GM21576 (cell line): Measurements from ENCODE around the gene GNG3.
"Not testable (repeated sequence)": the region's sequence is repeated elsewhere in the genome, so short reads cannot be mapped to it uniquely, and the experiment has no call there.

Experiments used
- ATAC-seq: cut with Tn5 transposase; IDR thresholded peaks from one replicate; pipeline ENCODE4 v1.9.1; 2021; ENCODE audit warnings: mild to moderate bottlenecking, moderate library complexity; ENCODE audit not compliant: unreplicated experiment

Gene GNG3

DNA sequence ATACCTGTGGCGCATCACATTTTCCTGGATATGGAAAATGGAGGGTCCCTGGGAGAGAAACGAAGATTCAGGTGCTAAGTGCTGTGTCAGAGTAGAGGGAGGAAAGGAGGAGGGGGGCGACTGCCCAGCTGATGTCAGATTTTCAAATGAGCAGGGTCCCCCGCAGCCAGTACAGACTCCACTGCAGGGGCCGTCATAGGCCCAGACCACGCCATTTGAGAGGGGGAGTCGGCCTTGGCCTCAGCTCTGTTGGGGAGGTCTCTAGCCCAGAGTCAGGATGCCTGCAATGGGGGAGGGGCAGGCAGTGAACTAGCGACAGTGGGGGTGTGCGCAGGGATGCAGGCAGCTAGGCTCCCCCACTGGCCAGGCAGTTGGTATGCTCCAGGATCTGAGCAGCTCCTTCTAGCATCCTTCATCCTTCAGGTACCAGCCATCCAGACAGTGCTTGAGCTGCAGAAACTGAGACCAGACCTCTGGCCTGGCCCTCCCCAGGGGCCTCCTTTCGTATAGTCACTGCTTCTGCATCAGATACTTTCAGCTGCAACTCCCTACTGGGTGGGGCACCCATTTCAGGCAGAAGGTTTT lies at the start of gene GNG3, which contains the start of gene BSCL2:
GNG3 (plus strand) TSS at position 400 of the 585 bp plus-strand sequence. CDS start 620 bp downstream, outside the sequence.
BSCL2 (minus strand) TSS at position 148 of the 585 bp plus-strand sequence. CDS start 229 bp downstream, outside the sequence.
- ATAC-seq, result no peak

DNA sequence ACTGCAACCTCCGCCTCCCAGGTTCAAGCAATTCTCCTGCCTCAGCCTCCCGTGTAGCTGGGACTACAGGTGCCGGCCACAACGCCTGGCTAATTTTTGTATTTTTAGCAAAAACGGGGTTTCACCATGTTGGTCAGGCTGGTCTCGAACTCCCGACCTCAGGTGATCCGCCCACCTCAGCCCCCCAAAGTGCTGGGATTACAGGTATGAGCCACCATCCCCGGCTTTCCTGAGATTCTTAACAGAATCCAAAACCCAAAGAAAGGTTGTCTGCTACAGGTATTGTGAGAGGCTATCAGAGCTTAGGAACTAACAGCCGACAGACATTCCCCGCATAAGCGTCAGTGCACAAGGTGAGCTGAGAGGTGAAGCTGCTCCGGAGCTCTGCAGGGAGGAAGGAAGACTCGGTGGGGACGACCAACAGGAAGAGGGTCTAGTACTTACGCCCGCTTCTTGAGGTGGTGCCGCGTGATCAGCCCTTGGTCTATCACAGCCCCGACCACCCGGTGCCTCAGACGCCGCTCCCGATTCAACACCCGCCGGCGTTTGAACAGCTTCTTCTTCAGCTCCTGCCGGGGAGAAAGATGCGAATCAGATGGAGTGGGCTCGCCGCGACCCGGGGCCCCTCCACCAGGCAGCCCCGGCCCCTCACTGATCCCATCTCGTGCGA lies 42.9 kb upstream of the GNG3 start:
- peak; percentile 30 for ATAC-seq

DNA sequence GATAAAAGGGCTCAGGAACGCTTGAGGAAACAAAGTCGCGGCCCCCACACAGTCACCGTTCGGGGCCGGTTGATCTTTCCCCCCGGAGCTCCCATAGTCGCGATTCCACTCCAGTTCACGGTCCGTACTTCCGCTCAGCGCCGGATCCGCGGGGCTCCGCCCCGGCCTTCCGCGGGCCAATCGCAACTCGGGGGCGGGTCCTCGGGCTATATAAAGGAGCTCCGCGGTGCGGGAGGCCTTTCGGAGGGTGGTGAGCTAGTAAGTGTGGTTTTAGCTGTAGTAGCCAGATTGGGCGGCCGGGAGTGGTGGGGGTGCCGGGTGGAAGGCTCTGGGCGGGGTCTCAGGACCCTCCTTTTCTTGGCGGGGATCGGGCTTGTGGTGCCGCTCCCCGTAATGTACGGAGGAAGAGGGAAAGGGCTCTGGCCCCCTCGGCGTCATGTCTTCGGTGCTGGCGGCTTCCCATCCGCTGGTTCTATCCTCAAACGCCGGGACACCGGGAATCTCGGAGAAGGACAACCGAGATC lies 42.3 kb upstream of the GNG3 start, which contains the start of the genes C11orf98 and CSKMT:
C11orf98 (minus strand) TSS at position 136 of the 524 bp plus-strand sequence; CDS start at position 95, 41 bp downstream.
CSKMT (plus strand) TSS at position 238 of the 524 bp plus-strand sequence. CDS start 568 bp downstream, outside the sequence.
- ATAC-seq, result peak; percentile 60

DNA sequence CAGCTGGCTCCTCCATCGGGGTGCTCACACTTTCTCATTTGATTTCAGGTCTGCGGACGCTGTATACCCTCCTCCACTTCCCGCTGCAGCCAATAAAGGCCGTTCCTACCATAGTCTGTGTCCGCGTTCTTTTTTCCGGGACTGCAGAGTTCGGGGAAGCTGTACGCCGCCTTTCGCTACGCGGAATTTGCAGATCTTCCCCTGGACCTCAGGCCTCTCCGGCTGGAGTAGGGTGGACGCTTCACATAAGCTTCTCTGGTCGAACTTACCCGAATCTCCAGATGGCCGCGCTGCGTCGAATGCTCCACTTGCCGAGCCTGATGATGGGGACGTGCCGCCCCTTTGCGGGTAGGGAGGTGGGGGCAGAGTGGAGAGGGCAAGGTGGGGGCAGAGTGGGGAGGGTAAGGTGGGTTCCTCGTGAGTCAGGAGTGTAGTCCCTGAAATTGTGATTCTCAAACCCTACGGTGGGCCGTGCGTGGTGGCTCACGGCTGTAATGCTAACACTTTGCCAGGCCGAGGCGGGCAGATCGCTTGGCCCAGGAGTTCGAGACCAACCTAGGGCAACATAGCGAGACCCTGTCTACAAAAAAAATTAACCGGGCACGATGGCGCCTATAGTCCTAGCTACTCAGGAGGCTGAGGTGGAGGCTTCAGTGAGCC lies 41.7 kb upstream of the GNG3 start:
- ATAC-seq, result peak; percentile 28

DNA sequence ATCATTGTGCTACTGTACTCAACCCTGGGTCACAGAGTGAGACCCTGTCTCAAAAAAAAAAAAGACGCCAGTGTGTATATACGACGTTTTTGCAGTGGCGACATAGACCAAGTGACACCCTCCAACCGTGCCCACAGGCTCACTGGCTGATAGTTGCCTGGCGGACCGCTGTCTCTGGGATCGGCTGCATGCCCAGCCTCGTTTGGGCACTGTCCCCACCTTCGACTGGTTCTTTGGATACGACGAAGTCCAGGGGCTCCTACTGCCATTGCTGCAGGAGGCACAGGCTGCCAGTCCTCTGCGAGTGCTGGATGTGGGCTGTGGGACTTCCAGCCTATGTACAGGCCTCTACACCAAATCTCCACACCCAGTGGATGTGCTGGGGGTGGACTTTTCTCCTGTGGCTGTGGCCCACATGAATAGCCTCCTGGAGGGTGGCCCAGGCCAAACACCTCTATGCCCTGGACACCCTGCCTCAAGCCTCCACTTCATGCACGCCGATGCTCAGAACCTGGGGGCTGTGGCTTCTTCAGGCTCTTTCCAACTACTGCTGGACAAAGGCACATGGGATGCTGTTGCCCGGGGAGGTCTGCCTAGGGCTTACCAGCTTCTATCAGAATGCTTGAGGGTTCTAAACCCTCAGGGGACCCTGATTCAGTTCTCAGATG lies 41.1 kb upstream of the GNG3 start:
- no peak for ATAC-seq

DNA sequence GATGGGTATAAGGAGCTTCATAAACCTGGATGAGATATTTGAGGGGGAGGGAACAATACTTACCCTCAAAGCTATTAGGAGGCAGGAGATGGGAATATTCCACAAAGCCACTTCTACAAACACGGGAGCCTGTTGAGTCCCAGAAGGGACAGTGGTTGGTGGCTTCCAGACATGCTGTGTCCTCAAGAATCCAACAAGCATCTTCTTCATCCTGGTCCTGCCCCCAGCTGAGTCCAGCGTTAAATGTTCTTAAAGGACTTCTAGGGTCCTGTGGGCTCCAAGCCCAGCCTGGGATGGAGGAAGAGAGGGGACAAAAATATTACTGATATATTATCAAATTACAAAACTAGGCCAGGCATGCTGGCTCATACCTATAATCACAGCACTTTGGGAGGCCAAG lies 40.0 kb upstream of the GNG3 start:
- no peak for ATAC-seq

DNA sequence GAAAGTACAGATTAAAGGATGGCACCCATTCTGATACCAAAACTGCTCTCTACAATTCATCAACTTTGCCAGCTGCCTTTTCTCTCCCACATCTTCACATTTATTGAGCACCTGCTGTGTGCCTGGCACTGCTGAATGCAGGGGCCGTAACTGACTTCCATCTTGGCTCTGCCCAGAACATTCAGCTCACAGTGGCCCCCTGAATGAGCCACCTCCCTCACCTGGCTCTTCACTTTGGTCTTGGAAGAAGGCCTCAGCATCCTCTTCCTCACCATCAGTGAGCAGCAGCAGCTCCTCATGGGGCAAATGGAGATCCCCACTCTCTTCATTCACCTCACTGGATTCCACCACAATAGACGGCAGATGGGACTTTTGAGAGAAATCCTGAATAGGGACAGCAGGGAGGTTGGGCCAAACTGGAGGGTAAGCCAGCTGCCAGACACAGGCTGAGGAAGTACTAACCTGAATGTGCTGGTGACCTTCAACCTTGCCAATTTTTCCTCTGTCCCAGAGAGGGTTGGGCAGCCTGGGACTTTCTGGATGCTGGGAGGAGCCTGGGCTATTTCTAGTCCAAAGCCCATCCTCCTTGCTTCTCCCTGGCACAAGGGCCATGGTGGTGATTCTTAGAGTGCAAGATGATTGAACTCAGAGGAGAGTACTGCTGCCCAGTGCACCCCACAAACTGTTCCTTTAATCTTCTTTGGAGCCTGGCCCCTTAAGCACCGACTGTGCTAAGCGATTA lies 37.9 kb upstream of the GNG3 start:
- ATAC-seq, result no peak

DNA sequence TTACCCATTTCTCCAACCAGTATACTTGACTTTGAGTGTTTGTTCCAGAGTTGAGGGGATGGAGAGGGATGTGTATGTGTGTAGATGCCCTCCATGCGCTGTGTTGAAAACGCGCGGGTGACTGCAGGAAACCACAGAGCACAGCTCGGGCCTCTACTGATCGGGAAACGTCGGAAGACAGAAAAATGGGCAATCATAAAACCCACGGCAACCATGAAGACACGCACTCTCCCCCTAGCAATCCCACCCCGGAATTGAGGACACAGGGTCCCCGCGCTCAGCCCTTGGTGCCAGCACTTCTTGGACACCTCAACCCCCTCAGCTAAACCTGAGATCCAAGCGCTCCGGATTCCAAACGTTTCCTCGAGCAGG lies 36.3 kb upstream of the GNG3 start:
- ATAC-seq, result no peak

DNA sequence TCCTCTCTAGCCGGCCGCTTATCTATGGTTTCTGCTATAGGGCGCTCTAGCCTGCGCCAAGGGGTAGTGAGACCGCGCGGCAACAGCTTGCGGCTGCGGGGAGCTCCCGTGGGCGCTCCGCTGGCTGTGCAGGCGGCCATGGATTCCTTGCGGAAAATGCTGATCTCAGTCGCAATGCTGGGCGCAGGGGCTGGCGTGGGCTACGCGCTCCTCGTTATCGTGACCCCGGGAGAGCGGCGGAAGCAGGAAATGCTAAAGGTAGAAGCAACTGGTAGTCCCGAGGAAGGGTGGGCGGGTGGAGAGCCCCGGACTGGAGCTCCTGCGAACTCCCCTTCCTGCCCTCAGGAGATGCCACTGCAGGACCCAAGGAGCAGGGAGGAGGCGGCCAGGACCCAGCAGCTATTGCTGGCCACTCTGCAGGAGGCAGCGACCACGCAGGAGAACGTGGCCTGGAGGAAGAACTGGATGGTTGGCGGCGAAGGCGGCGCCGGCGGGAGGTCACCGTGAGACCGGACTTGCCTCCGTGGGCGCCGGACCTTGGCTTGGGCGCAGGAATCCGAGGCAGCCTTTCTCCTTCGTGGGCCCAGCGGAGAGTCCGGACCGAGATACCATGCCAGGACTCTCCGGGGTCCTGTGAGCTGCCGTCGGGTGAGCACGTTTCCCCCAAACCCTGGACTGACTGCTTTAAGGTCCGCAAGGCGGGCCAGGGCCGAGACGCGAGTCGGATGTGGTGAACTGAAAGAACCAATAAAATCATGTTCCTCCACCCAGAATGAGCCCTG lies 35.7 kb upstream of the GNG3 start, which contains the start of the genes LBHD1 and UQCC3:
LBHD1 (minus strand) TSS at position 660 of the 782 bp plus-strand sequence. CDS start 2,236 bp downstream, outside the sequence.
UQCC3 (plus strand) TSS at position 66 of the 782 bp plus-strand sequence; CDS start at position 139, 73 bp downstream.
- ATAC-seq, result peak; percentile 51

DNA sequence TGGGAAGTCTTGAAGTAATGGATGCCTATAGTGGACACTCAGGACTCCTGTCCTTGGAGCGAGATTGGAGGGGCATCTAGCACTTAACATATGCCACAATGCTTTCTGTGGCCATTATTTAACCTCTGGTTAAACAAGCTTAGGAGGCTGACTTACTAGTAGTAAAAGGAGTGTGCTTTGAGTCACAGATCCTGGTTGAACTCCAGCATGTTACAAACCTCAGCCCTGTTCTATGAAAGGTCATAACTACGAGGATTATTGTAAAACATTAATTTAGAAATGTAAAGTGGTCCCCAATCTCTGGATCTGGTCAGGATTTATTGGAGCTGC lies 34.3 kb upstream of the GNG3 start:
- ATAC-seq, result no peak

DNA sequence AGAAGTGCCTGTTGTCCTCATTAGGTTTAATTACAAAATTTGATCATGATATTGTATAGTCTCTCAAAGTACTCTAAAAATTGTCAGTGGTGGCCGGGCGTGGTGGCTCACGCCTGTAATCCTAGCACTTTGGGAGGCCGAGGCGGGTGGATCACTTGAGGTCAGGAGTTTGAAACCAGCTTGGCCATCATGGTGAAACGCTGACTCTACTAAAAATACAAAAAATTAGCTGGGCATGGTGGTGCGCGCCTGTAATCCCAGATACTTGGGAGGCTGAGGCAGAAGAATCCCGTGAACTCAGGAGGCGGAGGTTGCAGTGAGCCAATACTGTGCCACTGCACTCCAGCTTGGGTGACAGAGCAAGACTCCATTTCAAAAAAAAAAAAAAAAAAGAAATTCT lies 32.1 kb upstream of the GNG3 start:
- not testable (repeated sequence) for ATAC-seq

DNA sequence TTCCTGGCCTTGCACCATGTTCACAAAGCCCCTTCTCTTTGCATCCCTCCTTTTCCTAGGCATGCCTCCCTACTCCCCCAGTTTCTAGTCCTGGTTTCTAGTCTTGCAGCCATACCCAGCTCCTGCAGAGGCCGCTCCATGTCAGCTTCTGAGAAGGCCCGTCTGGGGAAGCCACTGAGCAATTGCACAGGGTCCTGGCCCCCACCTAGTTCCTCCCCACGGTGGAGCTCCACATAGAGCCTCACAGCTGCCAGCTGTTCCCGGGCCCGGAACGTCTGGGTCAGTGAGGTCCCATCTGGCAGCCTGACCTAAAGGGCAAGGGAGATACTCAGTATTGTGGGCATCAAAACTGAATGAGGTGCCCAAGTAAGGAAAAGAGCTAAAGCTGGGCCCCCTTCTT lies 30.8 kb upstream of the GNG3 start:
- ATAC-seq, result no peak

DNA sequence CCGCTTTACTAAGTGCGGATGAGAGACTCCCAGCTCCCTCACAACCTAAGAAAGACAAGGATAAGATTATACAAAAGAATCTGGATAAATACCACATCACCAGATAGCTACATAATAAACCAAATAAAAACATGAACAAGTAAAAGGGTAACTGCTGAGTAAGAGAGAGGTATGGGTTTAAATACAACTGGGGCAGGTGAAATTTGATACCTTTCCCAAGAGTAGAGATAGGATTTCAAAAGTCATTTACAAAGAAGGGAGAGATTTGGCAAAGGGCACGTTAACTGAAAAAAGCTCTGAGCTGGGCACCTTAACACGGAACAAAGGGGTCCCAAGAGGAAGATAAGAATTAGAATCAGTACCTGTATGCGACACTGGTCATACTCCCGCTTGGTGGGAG lies 30.3 kb upstream of the GNG3 start:
- ATAC-seq, result no peak

DNA sequence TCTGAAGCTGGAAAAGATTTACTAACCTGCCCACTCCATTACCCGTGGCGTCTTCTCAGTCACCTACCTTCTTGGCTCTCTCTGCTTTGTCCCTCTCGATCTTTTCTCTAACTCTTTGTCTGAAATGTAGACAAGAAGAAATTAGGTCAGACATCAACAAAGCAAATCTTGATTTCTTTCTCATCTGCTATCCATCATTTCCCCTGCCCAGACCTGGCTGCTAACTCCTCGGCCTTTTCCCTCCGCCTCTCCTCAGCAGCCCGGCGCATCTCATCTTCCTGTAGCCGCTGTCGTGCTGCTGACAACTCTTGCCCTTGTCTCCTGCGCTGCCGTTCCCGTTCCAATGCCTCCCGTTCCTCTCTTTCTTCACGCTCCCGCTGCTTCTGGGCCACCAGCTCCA lies 29.8 kb upstream of the GNG3 start:
- ATAC-seq, result no peak

DNA sequence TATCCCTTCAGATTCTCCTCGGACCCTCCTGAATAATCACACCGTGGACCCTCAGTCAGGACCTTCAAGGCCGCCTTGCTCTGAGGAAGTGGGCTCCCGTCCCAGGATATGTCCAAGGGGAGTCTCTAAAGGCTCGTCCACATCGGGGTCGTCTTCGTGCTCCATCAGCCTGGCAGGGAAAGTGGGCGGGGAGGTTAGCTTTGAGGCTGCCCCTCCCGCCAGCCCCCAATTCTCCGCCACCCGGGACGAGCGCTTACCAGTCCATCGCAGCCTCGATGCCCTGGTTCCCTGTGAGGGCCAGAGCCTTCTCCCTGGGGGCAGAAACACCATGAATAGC lies 29.1 kb upstream of the GNG3 start:
- ATAC-seq, result peak; percentile 8

DNA sequence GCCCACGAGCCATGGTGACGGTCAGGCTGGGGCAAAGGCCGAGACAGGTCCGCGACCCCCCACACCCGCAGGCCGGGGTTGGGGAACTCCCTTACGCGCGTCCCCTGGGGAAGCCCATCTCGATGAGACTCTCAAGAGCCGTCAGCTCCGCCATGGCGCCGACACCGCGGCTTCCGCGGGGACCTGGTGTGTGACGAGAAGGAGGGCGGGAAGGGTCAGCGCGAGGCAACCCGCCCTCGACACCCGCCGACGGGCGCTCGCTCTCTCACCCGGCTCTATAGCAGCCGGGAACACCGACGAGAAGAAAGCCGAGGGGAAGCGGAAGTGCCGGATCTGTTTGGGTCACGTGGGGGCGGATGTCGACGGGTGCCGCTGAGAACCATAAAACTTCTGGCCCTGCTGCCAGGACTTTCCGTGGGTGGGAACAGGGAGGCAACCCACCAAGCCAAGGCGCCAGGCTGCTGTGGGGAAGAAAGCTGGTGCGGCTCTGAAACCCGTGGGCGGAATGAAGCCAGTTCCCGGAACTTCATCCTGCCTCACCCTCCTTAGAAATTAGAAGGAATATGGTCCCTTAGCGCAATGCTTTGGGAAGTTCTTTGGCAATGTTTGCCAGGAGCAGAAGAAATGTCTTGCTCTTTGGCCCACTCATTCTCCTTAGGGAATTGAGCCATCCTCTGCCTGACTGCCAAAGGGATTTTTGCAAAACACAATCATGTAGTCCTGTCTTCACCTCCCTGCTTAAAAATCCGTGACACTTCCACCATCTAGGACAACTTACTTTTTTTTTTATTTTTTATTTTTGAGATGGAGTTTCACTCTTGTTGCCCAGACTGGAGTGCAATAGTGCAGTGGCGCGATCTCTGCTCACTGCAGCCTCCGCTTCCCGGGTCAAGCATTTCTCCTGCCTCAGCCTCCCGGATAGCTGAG lies 28.4 kb upstream of the GNG3 start, which contains the start of gene UBXN1:
UBXN1 (minus strand) TSS at position 304 of the 927 bp plus-strand sequence; CDS start at position 154, 150 bp downstream.
- peak; percentile 64 for ATAC-seq

DNA sequence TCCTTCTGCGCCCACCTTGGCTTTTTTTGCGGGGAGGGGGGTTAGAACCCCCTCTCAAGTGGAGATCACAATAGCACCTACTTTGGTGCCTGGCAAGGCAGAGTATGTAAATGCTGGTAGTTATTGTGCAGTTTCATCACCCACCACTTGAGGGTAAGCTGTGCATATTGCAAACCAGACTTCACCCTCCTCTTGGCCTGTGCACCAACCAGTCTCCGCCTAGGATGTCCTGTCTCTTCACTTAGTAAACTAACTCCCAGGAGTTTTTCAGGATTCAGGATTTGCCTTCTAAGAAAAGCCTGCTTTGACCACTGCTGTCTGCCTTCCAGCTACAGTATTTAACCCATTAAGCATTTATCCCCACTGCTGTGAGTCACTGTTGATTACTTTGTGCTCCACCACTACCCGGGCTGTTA lies 26.6 kb upstream of the GNG3 start:
- no peak for ATAC-seq

DNA sequence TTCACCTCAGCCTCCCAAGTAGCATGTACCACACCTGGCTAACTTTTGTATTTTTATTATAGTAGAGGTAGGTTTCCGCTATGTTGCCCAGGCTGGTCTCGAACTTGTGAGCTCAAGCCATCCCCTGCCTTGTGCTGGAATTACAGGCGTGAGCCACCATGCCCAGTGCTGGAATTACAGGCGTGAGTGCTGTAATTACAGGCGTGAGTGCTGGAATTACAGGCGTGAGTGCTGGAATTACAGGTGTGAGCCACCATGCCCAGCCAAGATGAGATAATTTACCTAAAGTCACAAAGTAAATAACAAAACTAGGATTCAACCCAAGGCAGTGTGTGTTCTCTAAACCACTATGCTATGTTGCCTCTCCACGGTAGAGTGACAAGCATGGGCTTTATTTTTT lies 25.0 kb upstream of the GNG3 start:
- no peak for ATAC-seq
